T-helper 1 cell treated with Interleukin-12 subunit alpha and Interleukin-12 subunit beta and Interleukin-4 antibody, amounts not matched to agents 30 μg/mL and 1 μg/mL, for 36 hours (primary cell): ENCODE data around the gene ZFP92.

Source experiments
- H3K27ac Mint-ChIP-seq: one replicate; pipeline ENCODE4 v1.8.0; 2021; ENCODE audit warnings: mild to moderate bottlenecking, mixed read lengths
- H3K27me3 Mint-ChIP-seq: one replicate; pipeline ENCODE4 v1.8.0; 2021; ENCODE audit warnings: low read depth, mixed read lengths
- H3K36me3 Mint-ChIP-seq: one replicate; pipeline ENCODE4 v1.8.0; 2021; ENCODE audit warnings: low read depth, mixed read lengths
- H3K4me1 Mint-ChIP-seq: one replicate; pipeline ENCODE4 v1.8.0; 2021; ENCODE audit warnings: low read depth, mixed read lengths
- H3K4me3 Mint-ChIP-seq: one replicate; pipeline ENCODE4 v1.8.0; 2021; ENCODE audit warnings: mild to moderate bottlenecking, moderate library complexity, mixed read lengths
- H3K9me3 Mint-ChIP-seq: one replicate; pipeline ENCODE4 v1.8.0; 2021; ENCODE audit warnings: mixed read lengths

ZFP92 gene

GRCh38 chrX:153410373-153410772 is 899 bp upstream of the ZFP92 start:
- H3K36me3 Mint-ChIP-seq, result no peaks in the 10 kb centered on the region
- H3K27ac Mint-ChIP-seq, result no peak overlapping the region
- no peak overlapping the region for H3K4me3 Mint-ChIP-seq
- H3K9me3 Mint-ChIP-seq, result no peaks in the 10 kb centered on the region
- peaks cover 6% of the 10 kb centered on the region for H3K4me1 Mint-ChIP-seq
- no peaks in the 10 kb centered on the region for H3K27me3 Mint-ChIP-seq

DNA sequence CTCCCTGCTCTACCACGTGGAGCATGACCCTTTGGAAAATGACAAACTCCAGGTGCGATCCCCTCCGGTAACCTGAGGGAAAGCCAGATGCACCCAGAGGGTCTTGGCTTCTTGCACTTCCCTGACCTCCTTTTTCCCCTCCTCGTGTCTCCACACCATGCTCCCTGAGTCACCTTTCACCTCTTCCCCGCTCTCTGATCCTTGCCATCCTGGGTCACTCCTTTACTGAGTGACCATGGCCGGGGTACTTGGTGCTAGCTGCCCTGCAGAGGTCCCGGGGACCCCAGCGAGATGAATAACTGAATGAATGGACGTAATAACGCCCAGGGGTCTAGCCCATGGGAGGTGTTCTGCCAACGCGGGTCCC is 401 bp upstream of the ZFP92 start:
- Mint-ChIP-seq H3K9me3 (no peaks in the 10 kb centered on the region), H3K27me3 (no peaks in the 10 kb centered on the region), H3K4me3 (peak overlapping the region; percentile 46), H3K36me3 (no peaks in the 10 kb centered on the region), H3K27ac (no peak overlapping the region), H3K4me1 (peaks cover 6% of the 10 kb centered on the region)

GRCh38 chrX:153411988-153412574 is 809 bp downstream of the ZFP92 start:
- H3K9me3 Mint-ChIP-seq, result no peaks in the 10 kb centered on the region
- H3K4me1 Mint-ChIP-seq, result peaks cover 6% of the 10 kb centered on the region
- no peak overlapping the region for H3K27ac Mint-ChIP-seq
- H3K4me3 Mint-ChIP-seq, result peak overlapping the region; percentile 70
- H3K36me3 Mint-ChIP-seq, result no peaks in the 10 kb centered on the region
- no peaks in the 10 kb centered on the region for H3K27me3 Mint-ChIP-seq

- Mint-ChIP-seq H3K4me3 (no peak overlapping the region), H3K27ac (no peak overlapping the region), H3K4me1 (peaks cover 6% of the 10 kb centered on the region)
Observed at GRCh38 chrX:153412746-153413720, 1.8 kb downstream of the ZFP92 start.

DNA sequence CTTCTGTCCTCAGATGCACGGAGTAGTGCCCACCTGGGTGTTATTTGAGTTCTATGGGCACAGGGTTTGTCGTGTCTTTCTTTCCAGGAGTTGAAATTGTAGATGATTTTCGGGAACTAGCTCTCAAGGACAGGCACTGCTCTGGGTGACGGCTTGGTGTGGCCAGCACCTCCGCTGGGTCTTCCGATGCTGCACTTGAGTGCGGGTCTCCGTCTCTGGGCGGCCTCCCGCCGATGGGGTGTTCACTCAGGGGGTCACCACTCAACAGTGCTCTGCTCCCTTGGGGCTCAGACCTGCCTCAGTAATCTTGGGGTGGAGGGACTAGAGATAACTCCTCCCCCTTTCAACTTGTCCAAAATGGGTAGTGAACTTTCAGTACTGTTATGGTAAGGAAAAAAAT is 2.5 kb downstream of the ZFP92 start:
- H3K27ac Mint-ChIP-seq, result no peak overlapping the region

More at GRCh38 chrX:153412746-153413720, 1.8 kb downstream of the ZFP92 start:
- H3K9me3 Mint-ChIP-seq, result no peaks in the 10 kb centered on the region
- H3K36me3 Mint-ChIP-seq, result no peaks in the 10 kb centered on the region
- no peaks in the 10 kb centered on the region for H3K27me3 Mint-ChIP-seq

GRCh38 chrX:153414856-153415510 is 3.7 kb downstream of the ZFP92 start:
- H3K36me3 Mint-ChIP-seq, result no peaks in the 10 kb centered on the region
- peaks cover 6% of the 10 kb centered on the region for H3K4me1 Mint-ChIP-seq
- no peak overlapping the region for H3K4me3 Mint-ChIP-seq
- H3K27ac Mint-ChIP-seq, result no peak overlapping the region
- no peaks in the 10 kb centered on the region for H3K27me3 Mint-ChIP-seq
- no peaks in the 10 kb centered on the region for H3K9me3 Mint-ChIP-seq

More for the DNA sequence above, 2.5 kb downstream of the ZFP92 start:
- H3K36me3 Mint-ChIP-seq, result no peaks in the 10 kb centered on the region
- H3K4me3 Mint-ChIP-seq, result no peak overlapping the region
- no peaks in the 10 kb centered on the region for H3K27me3 Mint-ChIP-seq
- H3K4me1 Mint-ChIP-seq, result peaks cover 6% of the 10 kb centered on the region
- no peaks in the 10 kb centered on the region for H3K9me3 Mint-ChIP-seq

- no peak overlapping the region for H3K4me3 Mint-ChIP-seq
- peaks cover 5% of the 10 kb centered on the region for H3K4me1 Mint-ChIP-seq
- no peaks in the 10 kb centered on the region for H3K36me3 Mint-ChIP-seq
- no peaks in the 10 kb centered on the region for H3K9me3 Mint-ChIP-seq
- no peaks in the 10 kb centered on the region for H3K27me3 Mint-ChIP-seq
- no peak overlapping the region for H3K27ac Mint-ChIP-seq
Observed at GRCh38 chrX:153416781-153417450, 5.6 kb downstream of the ZFP92 start.

DNA sequence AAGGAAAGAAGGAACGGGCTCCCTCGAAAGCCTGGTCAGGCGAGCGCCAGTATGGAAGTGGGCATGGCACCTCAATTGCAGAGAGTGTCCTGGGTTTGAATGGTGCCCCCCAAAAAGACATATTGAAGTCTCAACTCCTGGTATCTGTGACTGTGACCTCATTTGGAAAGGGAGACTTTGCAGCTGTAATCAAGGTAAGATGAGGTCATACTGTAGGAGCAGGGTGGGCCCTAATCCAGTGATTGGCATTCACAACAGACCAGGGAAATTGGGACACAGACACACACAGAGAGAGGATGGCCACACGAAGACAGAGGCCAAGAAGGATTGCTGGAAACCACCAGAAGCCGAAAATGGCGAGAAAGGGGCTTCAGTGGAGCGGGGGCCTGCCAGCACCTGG is 6.4 kb downstream of the ZFP92 start:
- Mint-ChIP-seq H3K9me3 (no peaks in the 10 kb centered on the region), H3K4me3 (no peak overlapping the region), H3K27ac (no peak overlapping the region), H3K27me3 (no peaks in the 10 kb centered on the region), H3K4me1 (no peaks in the 10 kb centered on the region), H3K36me3 (no peaks in the 10 kb centered on the region)

- Mint-ChIP-seq H3K36me3 (no peaks in the 10 kb centered on the region), H3K4me1 (no peaks in the 10 kb centered on the region), H3K27me3 (no peaks in the 10 kb centered on the region), H3K27ac (no peak overlapping the region), H3K4me3 (no peak overlapping the region), H3K9me3 (no peaks in the 10 kb centered on the region)
Observed at GRCh38 chrX:153420851-153421599, 9.8 kb downstream of the ZFP92 start.

DNA sequence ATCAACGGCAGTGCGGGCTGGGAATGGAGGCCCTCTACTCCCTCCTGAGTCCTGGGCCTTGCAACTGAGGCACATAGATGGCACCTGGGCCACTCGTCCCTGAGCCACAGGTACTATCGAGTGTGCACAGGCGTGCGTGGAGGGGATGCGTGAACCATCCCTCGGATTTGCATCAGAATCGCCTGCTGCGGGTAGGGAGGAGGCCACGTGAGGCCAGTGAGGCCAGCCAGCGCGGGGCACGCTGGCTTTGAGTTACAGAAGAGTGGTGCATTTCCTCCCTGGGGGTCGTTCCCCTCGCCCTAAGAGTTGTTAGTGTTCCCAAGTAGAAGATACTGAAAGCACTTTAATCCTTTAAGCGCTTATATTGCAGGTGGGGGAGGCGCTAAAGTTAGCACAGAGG is 10.6 kb downstream of the ZFP92 start:
- Mint-ChIP-seq H3K4me1 (no peaks in the 10 kb centered on the region), H3K27ac (no peak overlapping the region), H3K27me3 (no peaks in the 10 kb centered on the region), H3K36me3 (no peaks in the 10 kb centered on the region), H3K9me3 (no peaks in the 10 kb centered on the region), H3K4me3 (no peak overlapping the region)

DNA sequence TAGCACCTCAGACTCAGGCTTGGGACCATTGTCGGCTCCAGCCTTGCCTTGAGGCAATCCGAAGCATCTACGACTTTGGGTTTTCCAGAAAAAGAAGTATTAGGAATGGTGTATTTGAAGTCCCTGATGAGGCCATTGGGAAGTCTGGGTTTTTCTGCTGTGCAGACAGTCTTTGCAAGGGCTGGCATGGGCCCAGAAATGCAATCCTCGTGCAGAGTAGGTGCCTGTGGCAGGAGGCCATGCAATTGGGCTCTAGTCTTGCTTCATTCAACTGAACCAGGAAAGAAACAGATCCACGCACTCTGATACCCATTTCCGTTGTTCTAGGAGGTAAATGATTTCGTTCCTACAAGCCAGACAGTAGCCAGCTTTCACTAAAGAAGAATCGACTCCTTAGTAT is 12.4 kb downstream of the ZFP92 start:
- Mint-ChIP-seq H3K27ac (no peak overlapping the region), H3K4me3 (no peak overlapping the region), H3K4me1 (no peaks in the 10 kb centered on the region), H3K27me3 (peaks cover 4% of the 10 kb centered on the region), H3K9me3 (no peaks in the 10 kb centered on the region), H3K36me3 (no peaks in the 10 kb centered on the region)

DNA sequence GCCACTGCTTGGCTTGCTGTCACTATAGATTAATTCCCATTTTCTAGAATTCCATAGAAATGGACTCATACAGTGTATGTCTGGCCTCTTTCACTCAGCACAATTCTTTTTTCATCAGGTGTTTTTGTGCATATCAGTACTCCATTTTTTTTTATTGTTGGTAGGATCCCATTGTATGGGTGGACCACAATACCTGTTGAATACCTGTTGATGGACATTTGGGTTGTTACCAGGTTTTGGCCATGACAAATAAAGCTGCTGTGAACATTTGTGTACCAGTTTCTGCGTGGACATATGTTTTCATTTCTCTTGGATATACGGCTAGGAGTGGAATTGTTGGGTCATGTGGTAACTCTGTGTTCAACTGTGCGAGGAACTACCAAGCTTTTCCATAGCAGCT is 14.9 kb downstream of the ZFP92 start:
- Mint-ChIP-seq H3K27me3 (peaks cover 4% of the 10 kb centered on the region), H3K4me1 (no peaks in the 10 kb centered on the region), H3K36me3 (no peaks in the 10 kb centered on the region), H3K27ac (no peak overlapping the region), H3K4me3 (no peak overlapping the region), H3K9me3 (peaks cover 6% of the 10 kb centered on the region)

DNA sequence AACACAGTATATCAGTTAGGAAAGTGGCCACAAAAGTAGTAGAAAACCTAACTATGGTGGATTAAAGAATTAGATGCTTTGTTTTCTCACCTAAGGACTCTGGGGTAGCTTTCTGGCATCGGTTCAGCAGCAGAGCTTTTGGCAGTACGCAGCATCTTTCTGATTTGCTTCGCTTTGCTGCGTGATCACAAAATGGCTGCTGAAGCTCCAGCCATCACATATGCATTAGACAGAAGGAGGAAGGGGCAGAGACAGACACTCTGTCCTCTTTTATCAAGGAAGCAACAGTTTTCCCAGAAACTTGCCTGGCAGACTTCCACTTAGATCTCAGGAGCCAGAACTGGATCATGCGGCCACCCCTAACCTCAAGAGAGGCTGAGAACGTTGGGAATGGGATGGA is 19.5 kb downstream of the ZFP92 start:
- Mint-ChIP-seq H3K36me3 (no peaks in the 10 kb centered on the region), H3K27me3 (peaks cover 4% of the 10 kb centered on the region), H3K27ac (no peak overlapping the region), H3K4me1 (no peaks in the 10 kb centered on the region), H3K4me3 (no peak overlapping the region), H3K9me3 (peaks cover 6% of the 10 kb centered on the region)

- Mint-ChIP-seq H3K4me1 (no peaks in the 10 kb centered on the region), H3K27ac (no peak overlapping the region), H3K9me3 (peaks cover 6% of the 10 kb centered on the region), H3K36me3 (no peaks in the 10 kb centered on the region), H3K4me3 (no peak overlapping the region), H3K27me3 (no peaks in the 10 kb centered on the region)
Observed at GRCh38 chrX:153433161-153433680, 21.9 kb downstream of the ZFP92 start.
